Measurements from ENCODE around the gene PAX5. TPM values are rescaled to one million over a fixed set of nuclear protein-coding genes. Genes with fewer than 3 reads are reported as not detected.

The PAX5 gene
- total RNA-seq, 4 donors from 2014 or later, result 0.55 TPM; not detected in 3

- peaks cover 0 to 25% of the 10 kb centered on the region in 2 donors for H3K27me3 ChIP-seq
- no peaks in the 10 kb centered on the region for H3K36me3 ChIP-seq
- H3K4me1 ChIP-seq, result peaks cover 0 to 4% of the 10 kb centered on the region in 2 donors
- TF ChIP-seq POLR2A (IDR thresholded peaks at IDR 0.05) (no peak), CTCF (IDR thresholded peaks at IDR 0.05) (no peak)
- no peak overlapping the region for H3K27ac ChIP-seq
- H3K9me3 ChIP-seq, result no peaks in the 10 kb centered on the region
- DNase-seq, result no peak
- no peak overlapping the region for H3K4me3 ChIP-seq
- intact Hi-C loops (cut with DNase I; ENCODE audit: low total_unique reads), result no loop called here
Observed at GRCh38 chr9:36988848-36989247, 45.2 kb downstream of the PAX5 start.

- DNase-seq, result no peak
- Histone ChIP-seq H3K9me3 (no peaks in the 10 kb centered on the region), H3K4me1 (peaks cover 0 to 4% of the 10 kb centered on the region in 2 donors), H3K27ac (no peak overlapping the region), H3K27me3 (peaks cover 0 to 32% of the 10 kb centered on the region in 2 donors), H3K36me3 (no peaks in the 10 kb centered on the region), H3K4me3 (no peak overlapping the region)
- TF ChIP-seq CTCF (IDR thresholded peaks at IDR 0.05), result no peak
- no peak for TF ChIP-seq POLR2A (IDR thresholded peaks at IDR 0.05)
- intact Hi-C loops (cut with DNase I; ENCODE audit: low total_unique reads), result no loop called here
Observed at GRCh38 chr9:36987891-36988290, 46.2 kb downstream of the PAX5 start.

- no peak for DNase-seq
- intact Hi-C loops (cut with DNase I; ENCODE audit: low total_unique reads), result no loop called here
- peaks cover 0 to 33% of the 10 kb centered on the region in 2 donors for H3K27me3 ChIP-seq
- H3K27ac ChIP-seq, result no peak overlapping the region
- no peak for TF ChIP-seq CTCF (IDR thresholded peaks at IDR 0.05)
- no peak for TF ChIP-seq POLR2A (IDR thresholded peaks at IDR 0.05)
- peaks cover 0 to 4% of the 10 kb centered on the region in 2 donors for H3K4me1 ChIP-seq
- no peaks in the 10 kb centered on the region for H3K36me3 ChIP-seq
- H3K9me3 ChIP-seq, result no peaks in the 10 kb centered on the region
- H3K4me3 ChIP-seq, result no peak overlapping the region
Observed at GRCh38 chr9:36987409-36987808, 46.7 kb downstream of the PAX5 start.

- peaks cover 0 to 33% of the 10 kb centered on the region in 2 donors for H3K27me3 ChIP-seq
- peaks cover 0 to 4% of the 10 kb centered on the region in 2 donors for H3K4me1 ChIP-seq
- H3K36me3 ChIP-seq, result no peaks in the 10 kb centered on the region
- no peak overlapping the region for H3K4me3 ChIP-seq
- H3K9me3 ChIP-seq, result no peaks in the 10 kb centered on the region
- DNase-seq, result no peak
- TF ChIP-seq CTCF (IDR thresholded peaks at IDR 0.05), result no peak
- no peak for TF ChIP-seq POLR2A (IDR thresholded peaks at IDR 0.05)
- intact Hi-C loops (cut with DNase I; ENCODE audit: low total_unique reads), result no loop called here
- no peak overlapping the region for H3K27ac ChIP-seq
Observed at GRCh38 chr9:36986468-36987408, 47.3 kb downstream of the PAX5 start.

GRCh38 chr9:36985769-36986467 is 48.1 kb downstream of the PAX5 start:
- Histone ChIP-seq H3K27ac (no peak overlapping the region), H3K27me3 (peaks cover 0 to 33% of the 10 kb centered on the region in 2 donors), H3K36me3 (no peaks in the 10 kb centered on the region), H3K4me3 (no peak overlapping the region), H3K9me3 (no peaks in the 10 kb centered on the region), H3K4me1 (peaks cover 0 to 4% of the 10 kb centered on the region in 2 donors)
- TF ChIP-seq CTCF (IDR thresholded peaks at IDR 0.05) (no peak), POLR2A (IDR thresholded peaks at IDR 0.05) (no peak)
- DNase-seq, result no peak
- intact Hi-C loops (cut with DNase I; ENCODE audit: low total_unique reads), result no loop called here

Measured in uterus (tissue), 4 donors.